Gastroesophageal sphincter (tissue), 4 donors: ENCODE measurements around the gene GNG2. TPM values are rescaled to one million over a fixed set of nuclear protein-coding genes. Genes with fewer than 3 reads are reported as not detected.

ENCODE experiments used
- ATAC-seq: fragments of 150-250 bp; one replicate; pipeline ENCODE4 v1.9.1; 2016; ENCODE audit warnings: mild to moderate bottlenecking, moderate library complexity
- H3K27ac ChIP-seq, 4 donors: fragments of 200-600 bp; sonication (generic) in 3 of 4; 1 replicate in 3 of 4; 2 replicates in 1 of 4; pipeline ENCODE4 v1.5.1; 2016 to 2019
- H3K27me3 ChIP-seq: fragments of 200-600 bp; sonication (generic); one replicate; pipeline ENCODE4 v1.5.1; 2019
- H3K36me3 ChIP-seq, 2 donors: fragments of 200-600 bp; sonication (generic); one replicate each; pipeline ENCODE4 v1.5.1; 2019; ENCODE audit warnings: control low read depth in 1 of 2
- H3K4me1 ChIP-seq, 3 donors: fragments of 200-600 bp; sonication (generic); 1 replicate in 2 of 3; 2 replicates in 1 of 3; pipeline ENCODE4 v1.5.1; 2016 to 2019; ENCODE audit warnings: control low read depth in 2 of 3
- H3K4me3 ChIP-seq, 2 donors: fragments of 200-600 bp; sonication (generic); one replicate each; pipeline ENCODE4 v1.5.1; 2019; ENCODE audit warnings: mild to moderate bottlenecking in 1 of 2, moderate library complexity in 1 of 2
- H3K9me3 ChIP-seq, 3 donors: fragments of 200-600 bp; sonication (generic); one replicate each; pipeline ENCODE4 v1.5.1; 2017 to 2019; ENCODE audit warnings: control low read depth in 2 of 3
- CTCF ChIP-seq, 4 experiments: fragments of 200-600 bp in 2 of 4; fragments of 450-650 bp in 2 of 4; sonication (generic) in 1 of 4; IDR thresholded peaks; one replicate each; pipeline ENCODE4 v1.5.1; 2017 to 2019; ENCODE audit warnings: antibody characterized with exemption in 4 of 4, mild to moderate bottlenecking in 2 of 4, moderate library complexity in 2 of 4
- EP300 ChIP-seq: sonication (generic); formaldehyde crosslinking; IDR thresholded peaks from one replicate; pipeline ENCODE4 v1.6.1; 2017; ENCODE audit warnings: antibody characterized with exemption, mild to moderate bottlenecking
- POLR2A ChIP-seq, 2 donors: fragments of 450-650 bp; IDR thresholded peaks; one replicate each; pipeline ENCODE4 v1.6.1; 2017; ENCODE audit warnings: antibody characterized with exemption in 2 of 2, mild to moderate bottlenecking in 2 of 2, moderate library complexity in 1 of 2
- POLR2AphosphoS5 ChIP-seq: sonication (generic); formaldehyde crosslinking; IDR thresholded peaks from one replicate; pipeline ENCODE4 v1.6.1; 2017; ENCODE audit warnings: antibody characterized with exemption
- WGBS, 2 donors: methylation state at CpG; one replicate each; pipeline ENCODE4 v1.1.5; 2018; ENCODE audit warnings: low coverage in 1 of 2; 5-methylcytosine and 5-hydroxymethylcytosine counted together
- total RNA-seq, 4 donors: library from RNA; depleted of rRNA; stranded (reverse); fragments of >200 nt; gene quantifications; one replicate each; pipeline ENCODE4 v1.1.0, GENCODE V29; 2016

GNG2 gene
- total RNA-seq, 4 donors from 2014 or later, result 15.7 to 21.2 (median 17.8) TPM

- H3K27ac ChIP-seq, result peak overlapping the region in 2 of 4 donors; percentile 21 to 36
- WGBS, 2 donors, result 6 to 9% methylated on average over 4 of the region's 4 CpGs
- peak overlapping the region; percentile 19 to 27 for H3K4me3 ChIP-seq
These were observed 102.9 kb downstream of the GNG2 start for GRCh38 chr14:51963286-51963685.

GRCh38 chr14:51967521-51967920 lies 107.1 kb downstream of the GNG2 start:
- no peaks in the 10 kb centered on the region for H3K27me3 ChIP-seq
- no peak for ATAC-seq
- peaks cover 0 to 15% (median 0%) of the 10 kb centered on the region in 3 donors for H3K4me1 ChIP-seq
- H3K36me3 ChIP-seq, result no peaks in the 10 kb centered on the region
- no peak for TF ChIP-seq POLR2AphosphoS5
- 85 to 90% methylated on average over 2 of the region's 2 CpGs for WGBS, 2 donors
- H3K9me3 ChIP-seq, result no peaks in the 10 kb centered on the region
- no peak overlapping the region for H3K4me3 ChIP-seq
- no peak overlapping the region for H3K27ac ChIP-seq

More at GRCh38 chr14:51963286-51963685, 102.9 kb downstream of the GNG2 start:
- no peak for TF ChIP-seq POLR2A (IDR thresholded peaks at IDR 0.05)
- TF ChIP-seq CTCF (IDR thresholded peaks at IDR 0.05), result no peak
- TF ChIP-seq POLR2AphosphoS5, result no peak
- TF ChIP-seq EP300, result no peak
- Histone ChIP-seq H3K9me3 (peaks cover 0 to 10% (median 0%) of the 10 kb centered on the region in 3 donors), H3K36me3 (no peaks in the 10 kb centered on the region), H3K27me3 (no peaks in the 10 kb centered on the region), H3K4me1 (peaks cover 0 to 18% (median 0%) of the 10 kb centered on the region in 3 donors)
- ATAC-seq, result no peak

GRCh38 chr14:51969852-51970540 lies 109.6 kb downstream of the GNG2 start:
- no peaks in the 10 kb centered on the region for H3K27me3 ChIP-seq
- no peak overlapping the region for H3K4me3 ChIP-seq
- ATAC-seq, result no peak
- no peak overlapping the region for H3K27ac ChIP-seq
- no peaks in the 10 kb centered on the region for H3K9me3 ChIP-seq
- TF ChIP-seq POLR2A (IDR thresholded peaks at IDR 0.05), result no peak
- TF ChIP-seq CTCF (IDR thresholded peaks at IDR 0.05), result no peak
- TF ChIP-seq EP300, result no peak
- no peak for TF ChIP-seq POLR2AphosphoS5
- no peaks in the 10 kb centered on the region for H3K36me3 ChIP-seq
- H3K4me1 ChIP-seq, result no peaks in the 10 kb centered on the region
- 45 to 46% methylated on average over 3 of the region's 6 CpGs for WGBS, 2 donors

- H3K9me3 ChIP-seq, result no peaks in the 10 kb centered on the region
- H3K4me3 ChIP-seq, result no peak overlapping the region
- no peak for TF ChIP-seq POLR2A (IDR thresholded peaks at IDR 0.05)
- no peak for TF ChIP-seq POLR2AphosphoS5
- no peak for TF ChIP-seq CTCF (IDR thresholded peaks at IDR 0.05)
- no peak for TF ChIP-seq EP300
- no peaks in the 10 kb centered on the region for H3K27me3 ChIP-seq
- ATAC-seq, result no peak
- H3K36me3 ChIP-seq, result no peaks in the 10 kb centered on the region
- no peaks in the 10 kb centered on the region for H3K4me1 ChIP-seq
- H3K27ac ChIP-seq, result no peak overlapping the region
- 86 to 99% methylated on average over 4 to 7 of the region's 7 CpGs for WGBS, 2 donors
These were observed 112.2 kb downstream of the GNG2 start for GRCh38 chr14:51972566-51972965.

- H3K36me3 ChIP-seq, result no peaks in the 10 kb centered on the region
- H3K27me3 ChIP-seq, result no peaks in the 10 kb centered on the region
- no peak overlapping the region for H3K27ac ChIP-seq
- 93 to 97% methylated on average over 4 to 5 of the region's 5 CpGs for whole genome bisulfite sequencing, 2 donors
- no peak for ATAC-seq
- TF ChIP-seq EP300 (no peak), POLR2AphosphoS5 (no peak), CTCF (IDR thresholded peaks at IDR 0.05) (no peak), POLR2A (IDR thresholded peaks at IDR 0.05) (no peak)
- no peaks in the 10 kb centered on the region for H3K9me3 ChIP-seq
- peaks cover 0 to 9% (median 0%) of the 10 kb centered on the region in 3 donors for H3K4me1 ChIP-seq
- no peak overlapping the region for H3K4me3 ChIP-seq
These were observed 116.7 kb downstream of the GNG2 start for GRCh38 chr14:51977075-51977474.
